Measurements from ENCODE around the gene MECR.

The MECR gene

GRCh38 chr1:29172415-29172939 lies 58.3 kb downstream of the MECR start:
- no peaks in the 10 kb centered on the region for H3K9me3 ChIP-seq (ENCODE audit: low read length)
- H3K27me3 ChIP-seq (ENCODE audit: control insufficient read depth in 1 of 2, insufficient read depth in 2 of 2, low read length in 2 of 2): no peaks in the 10 kb centered on the region
- peaks cover 34% of the 10 kb centered on the region for H3K4me1 ChIP-seq (ENCODE audit: insufficient read depth, low read length)
- no peak overlapping the region for H3K4me3 ChIP-seq (ENCODE audit: low read depth in 1 of 2, low read length in 2 of 2)
- peaks cover 3% of the 10 kb centered on the region for H3K36me3 ChIP-seq (ENCODE audit: insufficient read depth, low read length)
- no peak overlapping the region for H3K27ac ChIP-seq (ENCODE audit: low read depth, low read length)
- H3K9ac ChIP-seq (ENCODE audit: low read length): no peak overlapping the region

- no peaks in the 10 kb centered on the region for H3K27me3 ChIP-seq (ENCODE audit: control insufficient read depth in 1 of 2, insufficient read depth in 2 of 2, low read length in 2 of 2)
- H3K4me1 ChIP-seq (ENCODE audit: insufficient read depth, low read length): peaks cover 28% of the 10 kb centered on the region
- no peak overlapping the region for H3K27ac ChIP-seq (ENCODE audit: low read depth, low read length)
- no peak overlapping the region for H3K9ac ChIP-seq (ENCODE audit: low read length)
- H3K4me3 ChIP-seq (ENCODE audit: low read depth in 1 of 2, low read length in 2 of 2): no peak overlapping the region
- H3K9me3 ChIP-seq (ENCODE audit: low read length): no peaks in the 10 kb centered on the region
- H3K36me3 ChIP-seq (ENCODE audit: insufficient read depth, low read length): peaks cover 11% of the 10 kb centered on the region
Observed at GRCh38 chr1:29171521-29171920, 59.2 kb downstream of the MECR start.

GRCh38 chr1:29171089-29171488 lies 59.6 kb downstream of the MECR start:
- H3K27ac ChIP-seq (ENCODE audit: low read depth, low read length): no peak overlapping the region
- peaks cover 30% of the 10 kb centered on the region for H3K4me1 ChIP-seq (ENCODE audit: insufficient read depth, low read length)
- no peak overlapping the region for H3K9ac ChIP-seq (ENCODE audit: low read length)
- H3K9me3 ChIP-seq (ENCODE audit: low read length): no peaks in the 10 kb centered on the region
- no peaks in the 10 kb centered on the region for H3K27me3 ChIP-seq (ENCODE audit: control insufficient read depth in 1 of 2, insufficient read depth in 2 of 2, low read length in 2 of 2)
- H3K36me3 ChIP-seq (ENCODE audit: insufficient read depth, low read length): peaks cover 15% of the 10 kb centered on the region
- H3K4me3 ChIP-seq (ENCODE audit: low read depth in 1 of 2, low read length in 2 of 2): no peak overlapping the region

GRCh38 chr1:29169976-29170375 lies 60.8 kb downstream of the MECR start:
- Histone ChIP-seq H3K9me3 (ENCODE audit: low read length) (no peaks in the 10 kb centered on the region), H3K9ac (ENCODE audit: low read length) (no peak overlapping the region), H3K4me3 (ENCODE audit: low read depth in 1 of 2, low read length in 2 of 2) (no peak overlapping the region), H3K4me1 (ENCODE audit: insufficient read depth, low read length) (peaks cover 32% of the 10 kb centered on the region), H3K27me3 (ENCODE audit: control insufficient read depth in 1 of 2, insufficient read depth in 2 of 2, low read length in 2 of 2) (no peaks in the 10 kb centered on the region), H3K27ac (ENCODE audit: low read depth, low read length) (no peak overlapping the region), H3K36me3 (ENCODE audit: insufficient read depth, low read length) (peaks cover 26% of the 10 kb centered on the region)

GRCh38 chr1:29167904-29168303 lies 62.8 kb downstream of the MECR start:
- peaks cover 31% of the 10 kb centered on the region for H3K36me3 ChIP-seq (ENCODE audit: insufficient read depth, low read length)
- H3K27ac ChIP-seq (ENCODE audit: low read depth, low read length): no peak overlapping the region
- H3K9me3 ChIP-seq (ENCODE audit: low read length): no peaks in the 10 kb centered on the region
- no peaks in the 10 kb centered on the region for H3K27me3 ChIP-seq (ENCODE audit: control insufficient read depth in 1 of 2, insufficient read depth in 2 of 2, low read length in 2 of 2)
- no peak overlapping the region for H3K4me3 ChIP-seq (ENCODE audit: low read depth in 1 of 2, low read length in 2 of 2)
- no peak overlapping the region for H3K9ac ChIP-seq (ENCODE audit: low read length)
- peaks cover 36% of the 10 kb centered on the region for H3K4me1 ChIP-seq (ENCODE audit: insufficient read depth, low read length)

- Histone ChIP-seq H3K4me3 (ENCODE audit: low read depth in 1 of 2, low read length in 2 of 2) (no peak overlapping the region), H3K27me3 (ENCODE audit: control insufficient read depth in 1 of 2, insufficient read depth in 2 of 2, low read length in 2 of 2) (no peaks in the 10 kb centered on the region), H3K27ac (ENCODE audit: low read depth, low read length) (no peak overlapping the region), H3K9ac (ENCODE audit: low read length) (no peak overlapping the region), H3K9me3 (ENCODE audit: low read length) (no peaks in the 10 kb centered on the region), H3K4me1 (ENCODE audit: insufficient read depth, low read length) (peaks cover 42% of the 10 kb centered on the region), H3K36me3 (ENCODE audit: insufficient read depth, low read length) (peaks cover 31% of the 10 kb centered on the region)
Observed at GRCh38 chr1:29166291-29166878, 64.3 kb downstream of the MECR start.

GRCh38 chr1:29164588-29164987 lies 66.1 kb downstream of the MECR start:
- peaks cover 38% of the 10 kb centered on the region for H3K4me1 ChIP-seq (ENCODE audit: insufficient read depth, low read length)

GRCh38 chr1:29162476-29163138 lies 68.1 kb downstream of the MECR start:
- Histone ChIP-seq H3K4me3 (ENCODE audit: low read depth in 1 of 2, low read length in 2 of 2) (no peak overlapping the region), H3K27me3 (ENCODE audit: control insufficient read depth in 1 of 2, insufficient read depth in 2 of 2, low read length in 2 of 2) (no peaks in the 10 kb centered on the region), H3K36me3 (ENCODE audit: insufficient read depth, low read length) (peaks cover 46% of the 10 kb centered on the region), H3K27ac (ENCODE audit: low read depth, low read length) (no peak overlapping the region), H3K4me1 (ENCODE audit: insufficient read depth, low read length) (peaks cover 33% of the 10 kb centered on the region), H3K9ac (ENCODE audit: low read length) (no peak overlapping the region), H3K9me3 (ENCODE audit: low read length) (no peaks in the 10 kb centered on the region)

More at GRCh38 chr1:29164588-29164987, 66.1 kb downstream of the MECR start:
- Histone ChIP-seq H3K27ac (ENCODE audit: low read depth, low read length) (no peak overlapping the region), H3K4me3 (ENCODE audit: low read depth in 1 of 2, low read length in 2 of 2) (no peak overlapping the region), H3K27me3 (ENCODE audit: control insufficient read depth in 1 of 2, insufficient read depth in 2 of 2, low read length in 2 of 2) (no peaks in the 10 kb centered on the region), H3K9me3 (ENCODE audit: low read length) (no peaks in the 10 kb centered on the region), H3K36me3 (ENCODE audit: insufficient read depth, low read length) (peaks cover 29% of the 10 kb centered on the region), H3K9ac (ENCODE audit: low read length) (no peak overlapping the region)

- no peak overlapping the region for H3K9ac ChIP-seq (ENCODE audit: low read length)
- peaks cover 39% of the 10 kb centered on the region for H3K4me1 ChIP-seq (ENCODE audit: insufficient read depth, low read length)
- H3K27me3 ChIP-seq (ENCODE audit: control insufficient read depth in 1 of 2, insufficient read depth in 2 of 2, low read length in 2 of 2): no peaks in the 10 kb centered on the region
- H3K9me3 ChIP-seq (ENCODE audit: low read length): no peaks in the 10 kb centered on the region
- no peak overlapping the region for H3K4me3 ChIP-seq (ENCODE audit: low read depth in 1 of 2, low read length in 2 of 2)
- peaks cover 47% of the 10 kb centered on the region for H3K36me3 ChIP-seq (ENCODE audit: insufficient read depth, low read length)
- H3K27ac ChIP-seq (ENCODE audit: low read depth, low read length): no peak overlapping the region
Observed at GRCh38 chr1:29162025-29162424, 68.7 kb downstream of the MECR start.

- Histone ChIP-seq H3K4me3 (ENCODE audit: low read depth in 1 of 2, low read length in 2 of 2) (no peak overlapping the region), H3K9ac (ENCODE audit: low read length) (no peak overlapping the region), H3K36me3 (ENCODE audit: insufficient read depth, low read length) (peaks cover 30% of the 10 kb centered on the region), H3K9me3 (ENCODE audit: low read length) (no peaks in the 10 kb centered on the region), H3K27ac (ENCODE audit: low read depth, low read length) (no peak overlapping the region), H3K4me1 (ENCODE audit: insufficient read depth, low read length) (peaks cover 42% of the 10 kb centered on the region), H3K27me3 (ENCODE audit: control insufficient read depth in 1 of 2, insufficient read depth in 2 of 2, low read length in 2 of 2) (no peaks in the 10 kb centered on the region)
Observed at GRCh38 chr1:29159773-29160172, 71.0 kb downstream of the MECR start.

- Histone ChIP-seq H3K27ac (ENCODE audit: low read depth, low read length) (no peak overlapping the region), H3K4me3 (ENCODE audit: low read depth in 1 of 2, low read length in 2 of 2) (no peak overlapping the region), H3K9ac (ENCODE audit: low read length) (no peak overlapping the region), H3K27me3 (ENCODE audit: control insufficient read depth in 1 of 2, insufficient read depth in 2 of 2, low read length in 2 of 2) (no peaks in the 10 kb centered on the region), H3K36me3 (ENCODE audit: insufficient read depth, low read length) (peaks cover 52% of the 10 kb centered on the region), H3K9me3 (ENCODE audit: low read length) (no peaks in the 10 kb centered on the region), H3K4me1 (ENCODE audit: insufficient read depth, low read length) (peaks cover 35% of the 10 kb centered on the region)
Observed at GRCh38 chr1:29157269-29157601, 73.5 kb downstream of the MECR start.
